22Rv1 (cell line): Measurements from ENCODE around the gene RING1.

Source experiments
- ZFX ChIP-seq: fragments of 450-650 bp; IDR thresholded peaks from 2 replicates; pipeline ENCODE4 v1.6.1; 2017; ENCODE audit warnings: antibody characterized with exemption, borderline replicate concordance
- TF ChIP-seq, protein P1 (sequence below): fragments of 450-650 bp; IDR thresholded peaks from 2 replicates; pipeline ENCODE4 v1.5.1; 2017; ENCODE audit warnings: mild to moderate bottlenecking

DNA sequence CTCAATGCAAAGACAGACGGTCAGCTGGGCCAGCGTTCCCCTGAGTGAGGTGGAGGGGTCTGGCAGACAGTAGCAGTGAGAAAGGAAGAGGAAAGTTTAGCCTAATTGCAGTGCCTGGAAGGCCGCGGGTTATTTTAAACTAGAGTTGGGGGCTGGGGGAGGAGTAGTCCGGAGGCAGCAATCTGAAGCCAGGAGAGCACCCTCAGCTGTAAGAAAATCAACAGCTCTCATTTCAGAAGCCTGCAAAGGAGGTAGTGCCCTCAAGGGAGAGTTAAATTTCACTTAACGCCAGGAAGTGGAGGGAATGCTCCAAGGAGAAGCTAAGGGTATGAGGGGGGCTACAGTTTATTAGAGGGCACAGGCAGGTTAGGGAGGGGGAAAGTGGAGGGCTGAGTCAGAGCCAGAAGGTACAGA lies 26.9 kb downstream of the RING1 start:
- TF ChIP-seq, protein P1, sequence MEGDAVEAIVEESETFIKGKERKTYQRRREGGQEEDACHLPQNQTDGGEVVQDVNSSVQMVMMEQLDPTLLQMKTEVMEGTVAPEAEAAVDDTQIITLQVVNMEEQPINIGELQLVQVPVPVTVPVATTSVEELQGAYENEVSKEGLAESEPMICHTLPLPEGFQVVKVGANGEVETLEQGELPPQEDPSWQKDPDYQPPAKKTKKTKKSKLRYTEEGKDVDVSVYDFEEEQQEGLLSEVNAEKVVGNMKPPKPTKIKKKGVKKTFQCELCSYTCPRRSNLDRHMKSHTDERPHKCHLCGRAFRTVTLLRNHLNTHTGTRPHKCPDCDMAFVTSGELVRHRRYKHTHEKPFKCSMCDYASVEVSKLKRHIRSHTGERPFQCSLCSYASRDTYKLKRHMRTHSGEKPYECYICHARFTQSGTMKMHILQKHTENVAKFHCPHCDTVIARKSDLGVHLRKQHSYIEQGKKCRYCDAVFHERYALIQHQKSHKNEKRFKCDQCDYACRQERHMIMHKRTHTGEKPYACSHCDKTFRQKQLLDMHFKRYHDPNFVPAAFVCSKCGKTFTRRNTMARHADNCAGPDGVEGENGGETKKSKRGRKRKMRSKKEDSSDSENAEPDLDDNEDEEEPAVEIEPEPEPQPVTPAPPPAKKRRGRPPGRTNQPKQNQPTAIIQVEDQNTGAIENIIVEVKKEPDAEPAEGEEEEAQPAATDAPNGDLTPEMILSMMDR: no peak
- no peak for TF ChIP-seq ZFX
